Measurements from ENCODE around the gene SRSF7.

DNA sequence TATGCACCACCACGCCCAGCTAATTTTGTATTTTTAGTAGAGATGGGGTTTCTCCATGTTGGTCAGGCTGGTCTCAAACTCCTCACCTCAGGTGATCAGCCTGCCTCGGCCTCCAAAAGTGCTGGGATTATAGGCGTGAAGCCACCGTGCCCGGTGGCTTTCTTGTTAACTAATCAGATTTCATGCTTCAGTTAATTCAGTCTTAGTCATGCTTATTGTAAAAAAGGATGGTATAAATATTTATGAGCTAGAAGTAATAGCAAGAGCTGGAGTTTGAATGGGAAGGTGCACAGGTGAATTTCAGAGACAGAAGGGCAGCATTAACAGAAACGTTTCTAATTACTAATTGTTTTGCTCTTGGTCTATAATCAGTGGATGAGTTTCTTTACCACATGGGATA lies 37.1 kb upstream of the SRSF7 start:
- TF ChIP-seq, protein P1, sequence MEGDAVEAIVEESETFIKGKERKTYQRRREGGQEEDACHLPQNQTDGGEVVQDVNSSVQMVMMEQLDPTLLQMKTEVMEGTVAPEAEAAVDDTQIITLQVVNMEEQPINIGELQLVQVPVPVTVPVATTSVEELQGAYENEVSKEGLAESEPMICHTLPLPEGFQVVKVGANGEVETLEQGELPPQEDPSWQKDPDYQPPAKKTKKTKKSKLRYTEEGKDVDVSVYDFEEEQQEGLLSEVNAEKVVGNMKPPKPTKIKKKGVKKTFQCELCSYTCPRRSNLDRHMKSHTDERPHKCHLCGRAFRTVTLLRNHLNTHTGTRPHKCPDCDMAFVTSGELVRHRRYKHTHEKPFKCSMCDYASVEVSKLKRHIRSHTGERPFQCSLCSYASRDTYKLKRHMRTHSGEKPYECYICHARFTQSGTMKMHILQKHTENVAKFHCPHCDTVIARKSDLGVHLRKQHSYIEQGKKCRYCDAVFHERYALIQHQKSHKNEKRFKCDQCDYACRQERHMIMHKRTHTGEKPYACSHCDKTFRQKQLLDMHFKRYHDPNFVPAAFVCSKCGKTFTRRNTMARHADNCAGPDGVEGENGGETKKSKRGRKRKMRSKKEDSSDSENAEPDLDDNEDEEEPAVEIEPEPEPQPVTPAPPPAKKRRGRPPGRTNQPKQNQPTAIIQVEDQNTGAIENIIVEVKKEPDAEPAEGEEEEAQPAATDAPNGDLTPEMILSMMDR (IDR thresholded peaks at IDR 0.05), result no peak
- TF ChIP-seq EP300 (IDR thresholded peaks at IDR 0.05) (no peak), POLR2A (IDR thresholded peaks at IDR 0.05) (no peak), POLR2AphosphoS5 (IDR thresholded peaks at IDR 0.05) (no peak)

Measured in gastroesophageal sphincter (tissue), 3 donors.